ENCODE measurements around the gene RAB3A.

Gene RAB3A

GRCh38 chr19:18158467-18158866 is 45.4 kb downstream of the RAB3A start:
- ATAC-seq (ENCODE audit: insufficient read depth, low read depth), result no peak
- Histone ChIP-seq H3K27ac (ENCODE audit: low read length) (no peak overlapping the region), H3K4me2 (ENCODE audit: insufficient read depth, low read length) (no peak overlapping the region)

GRCh38 chr19:18157465-18158063 is 46.3 kb downstream of the RAB3A start:
- peaks cover 45% of the 10 kb centered on the region for H3K36me3 ChIP-seq (ENCODE audit: insufficient read depth, low read length)
- TF ChIP-seq, protein P1, sequence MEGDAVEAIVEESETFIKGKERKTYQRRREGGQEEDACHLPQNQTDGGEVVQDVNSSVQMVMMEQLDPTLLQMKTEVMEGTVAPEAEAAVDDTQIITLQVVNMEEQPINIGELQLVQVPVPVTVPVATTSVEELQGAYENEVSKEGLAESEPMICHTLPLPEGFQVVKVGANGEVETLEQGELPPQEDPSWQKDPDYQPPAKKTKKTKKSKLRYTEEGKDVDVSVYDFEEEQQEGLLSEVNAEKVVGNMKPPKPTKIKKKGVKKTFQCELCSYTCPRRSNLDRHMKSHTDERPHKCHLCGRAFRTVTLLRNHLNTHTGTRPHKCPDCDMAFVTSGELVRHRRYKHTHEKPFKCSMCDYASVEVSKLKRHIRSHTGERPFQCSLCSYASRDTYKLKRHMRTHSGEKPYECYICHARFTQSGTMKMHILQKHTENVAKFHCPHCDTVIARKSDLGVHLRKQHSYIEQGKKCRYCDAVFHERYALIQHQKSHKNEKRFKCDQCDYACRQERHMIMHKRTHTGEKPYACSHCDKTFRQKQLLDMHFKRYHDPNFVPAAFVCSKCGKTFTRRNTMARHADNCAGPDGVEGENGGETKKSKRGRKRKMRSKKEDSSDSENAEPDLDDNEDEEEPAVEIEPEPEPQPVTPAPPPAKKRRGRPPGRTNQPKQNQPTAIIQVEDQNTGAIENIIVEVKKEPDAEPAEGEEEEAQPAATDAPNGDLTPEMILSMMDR (IDR thresholded peaks at IDR 0.05; ENCODE audit: borderline replicate concordance, extremely low read depth, low read length, poor library complexity, severe bottlenecking), result no peak
- H3K27ac ChIP-seq (ENCODE audit: low read length), result no peak overlapping the region
- H3K4me3 ChIP-seq (ENCODE audit: low read depth in 1 of 2, low read length in 2 of 2), result no peak overlapping the region
- DNase-seq (no peak), ATAC-seq (ENCODE audit: insufficient read depth, low read depth) (no peak)
- no peak overlapping the region for H3K4me2 ChIP-seq (ENCODE audit: insufficient read depth, low read length)
- H4K20me1 ChIP-seq (ENCODE audit: insufficient read depth, low read length), result peaks cover 41% of the 10 kb centered on the region
- no peak overlapping the region for H3K9ac ChIP-seq (ENCODE audit: low read depth, low read length)
- H2AFZ ChIP-seq (ENCODE audit: low read depth, low read length), result no peak overlapping the region
- H3K79me2 ChIP-seq (ENCODE audit: insufficient read depth, low read length), result peaks cover 22% of the 10 kb centered on the region
- peaks cover 36% of the 10 kb centered on the region for H3K4me1 ChIP-seq (ENCODE audit: insufficient read depth, low read length)
- H3K27me3 ChIP-seq (ENCODE audit: insufficient read depth, low read length, poor library complexity), result no peaks in the 10 kb centered on the region
- H3K9me3 ChIP-seq (ENCODE audit: insufficient read depth, low read length, severe bottlenecking), result no peaks in the 10 kb centered on the region

More at GRCh38 chr19:18158467-18158866, 45.4 kb downstream of the RAB3A start:
- DNase-seq, result no peak
- Histone ChIP-seq H3K4me3 (ENCODE audit: low read depth in 1 of 2, low read length in 2 of 2) (no peak overlapping the region), H3K36me3 (ENCODE audit: insufficient read depth, low read length) (peaks cover 54% of the 10 kb centered on the region), H3K9ac (ENCODE audit: low read depth, low read length) (no peak overlapping the region), H3K79me2 (ENCODE audit: insufficient read depth, low read length) (peaks cover 19% of the 10 kb centered on the region), H3K4me1 (ENCODE audit: insufficient read depth, low read length) (peaks cover 36% of the 10 kb centered on the region), H3K9me3 (ENCODE audit: insufficient read depth, low read length, severe bottlenecking) (no peaks in the 10 kb centered on the region), H2AFZ (ENCODE audit: low read depth, low read length) (no peak overlapping the region), H4K20me1 (ENCODE audit: insufficient read depth, low read length) (peaks cover 39% of the 10 kb centered on the region), H3K27me3 (ENCODE audit: insufficient read depth, low read length, poor library complexity) (no peaks in the 10 kb centered on the region)
- TF ChIP-seq, protein P1 (IDR thresholded peaks at IDR 0.05; ENCODE audit: borderline replicate concordance, extremely low read depth, low read length, poor library complexity, severe bottlenecking), result no peak
- TF ChIP-seq EZH2 (IDR thresholded peaks at IDR 0.05; ENCODE audit: borderline replicate concordance, low read depth, low read length, severe bottlenecking), result no peak

GRCh38 chr19:18156841-18157464 is 46.9 kb downstream of the RAB3A start:
- H3K4me1 ChIP-seq (ENCODE audit: insufficient read depth, low read length), result peaks cover 39% of the 10 kb centered on the region
- no peak for DNase-seq
- TF ChIP-seq, protein P1 (IDR thresholded peaks at IDR 0.05; ENCODE audit: borderline replicate concordance, extremely low read depth, low read length, poor library complexity, severe bottlenecking), result no peak
- TF ChIP-seq EZH2 (IDR thresholded peaks at IDR 0.05; ENCODE audit: borderline replicate concordance, low read depth, low read length, severe bottlenecking), result no peak
- no peaks in the 10 kb centered on the region for H3K27me3 ChIP-seq (ENCODE audit: insufficient read depth, low read length, poor library complexity)
- no peak for ATAC-seq (ENCODE audit: insufficient read depth, low read depth)
- H3K4me2 ChIP-seq (ENCODE audit: insufficient read depth, low read length), result no peak overlapping the region; the same call in 1 of the 2 replicates
- no peaks in the 10 kb centered on the region for H3K9me3 ChIP-seq (ENCODE audit: insufficient read depth, low read length, severe bottlenecking)
- peaks cover 22% of the 10 kb centered on the region for H3K79me2 ChIP-seq (ENCODE audit: insufficient read depth, low read length)
- no peak overlapping the region for H3K27ac ChIP-seq (ENCODE audit: low read length)
- no peak overlapping the region for H2AFZ ChIP-seq (ENCODE audit: low read depth, low read length)
- peaks cover 38% of the 10 kb centered on the region for H4K20me1 ChIP-seq (ENCODE audit: insufficient read depth, low read length)
- H3K4me3 ChIP-seq (ENCODE audit: low read depth in 1 of 2, low read length in 2 of 2), result no peak overlapping the region
- H3K9ac ChIP-seq (ENCODE audit: low read depth, low read length), result no peak overlapping the region
- H3K36me3 ChIP-seq (ENCODE audit: insufficient read depth, low read length), result peaks cover 39% of the 10 kb centered on the region
